Measurements from ENCODE around the gene LYPD5.
"Not testable (repeated sequence)": the region's sequence is repeated elsewhere in the genome, so short reads cannot be mapped to it uniquely, and the experiment has no call there.

The LYPD5 gene

DNA sequence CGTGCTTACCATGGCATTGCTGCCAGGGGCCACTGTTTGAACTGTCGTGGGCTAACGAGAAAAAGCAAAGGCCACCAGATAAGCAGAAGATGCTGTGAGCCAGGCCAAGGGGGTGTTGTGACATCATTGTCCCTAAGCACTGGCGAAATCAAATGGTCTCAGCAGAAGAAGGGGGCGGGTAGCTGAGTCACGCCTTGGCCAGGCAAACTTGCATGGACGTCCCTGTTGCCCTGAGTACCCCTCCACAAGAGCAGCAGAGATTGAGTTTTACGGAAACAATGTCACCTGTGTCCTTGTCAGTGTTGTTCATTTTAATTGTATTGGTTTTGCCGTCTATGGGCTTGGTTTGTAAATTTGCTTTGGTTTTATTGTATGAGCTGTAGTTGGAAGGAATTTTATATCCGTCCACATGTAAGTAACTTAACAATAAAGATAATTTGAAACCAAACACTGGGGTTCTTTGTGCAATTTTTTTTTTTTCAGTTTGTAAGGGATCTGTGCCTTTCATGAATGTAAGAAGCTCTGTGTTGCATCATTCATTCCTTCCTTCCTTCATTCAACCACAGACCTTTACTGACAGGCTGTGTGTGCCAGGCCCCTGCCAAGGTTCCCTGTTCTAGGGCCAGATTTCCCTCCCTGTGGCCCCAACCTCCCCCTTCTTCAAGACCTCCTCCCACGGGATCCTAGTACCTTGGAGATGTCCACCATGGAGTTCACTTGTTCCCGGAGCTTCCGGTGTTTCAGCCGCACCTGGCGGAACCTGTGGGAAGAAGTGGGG, 33.8 kb downstream of the LYPD5 start:
- POLR2A ChIA-PET = no interaction called here
- H3K4me3 ChIP-seq (ENCODE audit: low read depth, low read length) = no peak overlapping the region
- TF ChIP-seq CTCF (IDR thresholded peaks at IDR 0.05; ENCODE audit: insufficient read depth, low read length, missing control alignments) = no peak
- DNase-seq (ENCODE audit: low read depth, low spot score) = no peak
- CTCF ChIA-PET = interaction anchor here (0.6 to 5.4 kb wide), 10 partner anchors 9 to 174 kb away, joined by 3 to 92 read pairs (median 4); partner anchors contain the start of genes IRGC and KCNN4

DNA sequence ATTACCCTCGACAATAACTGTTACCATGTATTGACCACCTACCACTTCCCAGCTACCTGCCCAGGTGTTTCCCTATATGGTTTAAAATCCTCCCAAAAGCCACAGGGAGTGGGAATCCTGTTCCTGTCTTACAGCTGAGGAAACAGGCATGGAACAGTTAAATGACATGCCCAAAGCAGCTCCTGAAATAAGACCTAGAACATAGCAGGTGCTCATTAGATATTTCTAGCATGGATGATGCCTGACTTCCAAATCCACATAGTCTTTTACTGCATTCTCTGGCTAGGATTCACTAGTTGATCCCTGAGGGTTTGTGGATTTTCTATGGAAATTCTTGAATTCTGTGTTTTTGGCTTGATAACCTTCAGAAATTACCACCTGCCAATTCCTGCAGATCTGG, 34.4 kb downstream of the LYPD5 start:
- no peak overlapping the region for H3K4me3 ChIP-seq (ENCODE audit: low read depth, low read length)
- ChIA-PET CTCF (interaction anchor here (0.6 to 5.4 kb wide), 8 partner anchors 9 to 52 kb away, joined by 3 to 92 read pairs (median 10); partner anchors contain the start of genes IRGC, KCNN4 and SMG9), POLR2A (no interaction called here)
- no peak for TF ChIP-seq CTCF (IDR thresholded peaks at IDR 0.05; ENCODE audit: insufficient read depth, low read length, missing control alignments)
- DNase-seq (ENCODE audit: low read depth, low spot score) = no peak

GRCh38 chr19:43767316-43767715, 34.9 kb downstream of the LYPD5 start:
- TF ChIP-seq CTCF (IDR thresholded peaks at IDR 0.05; ENCODE audit: insufficient read depth, low read length, missing control alignments) = no peak
- DNase-seq (ENCODE audit: low read depth, low spot score) = no peak
- no peak overlapping the region for H3K4me3 ChIP-seq (ENCODE audit: low read depth, low read length)
- ChIA-PET CTCF (interaction anchor here (0.8 to 5.4 kb wide), 5 partner anchors 8 to 43 kb away, joined by 4 to 92 read pairs (median 22); partner anchors contain the start of genes KCNN4 and SMG9), POLR2A (no interaction called here)

DNA sequence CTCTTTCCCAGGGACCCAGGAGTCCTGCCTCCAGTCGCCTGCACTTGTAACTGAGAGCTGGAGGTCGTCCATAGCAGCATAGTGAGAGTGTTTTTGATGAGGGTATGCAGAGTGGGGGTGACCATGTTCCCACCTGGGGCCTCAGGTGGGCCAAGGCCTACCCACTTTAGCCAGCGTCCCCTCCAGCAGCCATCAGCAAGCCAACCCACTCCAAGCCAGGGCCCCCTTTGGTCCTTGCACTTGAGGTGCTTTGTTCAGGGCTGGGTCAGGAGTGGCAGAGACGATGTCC, 35.5 kb downstream of the LYPD5 start:
- ChIA-PET POLR2A (no interaction called here), CTCF (interaction anchor here (0.7 to 16.5 kb wide), 9 partner anchors 8 to 93 kb away, joined by 3 to 203 read pairs (median 22); partner anchors contain the start of genes KCNN4 and SMG9)
- no peak for DNase-seq (ENCODE audit: low read depth, low spot score)
- TF ChIP-seq CTCF (IDR thresholded peaks at IDR 0.05; ENCODE audit: insufficient read depth, low read length, missing control alignments) = no peak
- H3K4me3 ChIP-seq (ENCODE audit: low read depth, low read length) = no peak overlapping the region

- peak; percentile 87 for DNase-seq (ENCODE audit: low read depth, low spot score)
- CTCF ChIA-PET = interaction anchor here (0.7 to 16.5 kb wide), 9 partner anchors 10 to 95 kb away, joined by 4 to 203 read pairs (median 17); partner anchors contain the start of genes KCNN4, PLAUR and SMG9
- no peak for TF ChIP-seq CTCF (IDR thresholded peaks at IDR 0.05; ENCODE audit: insufficient read depth, low read length, missing control alignments)
- H3K4me3 ChIP-seq (ENCODE audit: low read depth, low read length) = no peak overlapping the region
- POLR2A ChIA-PET = interaction anchor here (0.7 to 2.5 kb wide), 6 partner anchors 10 to 96 kb away, joined by 4 to 18 read pairs (median 4); partner anchors contain the start of genes PLAUR and SMG9
Observed at GRCh38 chr19:43765109-43765876, 37.0 kb downstream of the LYPD5 start.

- not testable (repeated sequence) for H3K4me3 ChIP-seq (ENCODE audit: low read depth, low read length); DNase-seq (ENCODE audit: low read depth, low spot score)
- CTCF ChIA-PET = interaction anchor here (1.4 to 16.5 kb wide), 8 partner anchors 9 to 95 kb away, joined by 4 to 203 read pairs (median 20); partner anchors contain the start of genes KCNN4, PLAUR and SMG9
- POLR2A ChIA-PET = interaction anchor here (0.7 to 2.5 kb wide), 6 partner anchors 10 to 95 kb away, joined by 4 to 18 read pairs (median 4); partner anchors contain the start of genes PLAUR and SMG9
Observed at GRCh38 chr19:43764684-43765083, 37.6 kb downstream of the LYPD5 start.
